BE2C (cell line): ENCODE results near the gene TDP2.

Experiments used
- DNase-seq: peaks from one replicate; pipeline ENCODE4 v3.0.0-alpha.2; 2020
- H3K27me3 ChIP-seq: fragments of 250-450 bp; sonication (Bioruptor Pico); 2 replicates; pipeline ENCODE4 v1.5.1; 2020; ENCODE audit warnings: mild to moderate bottlenecking
- H3K36me3 ChIP-seq: fragments of 250-450 bp; sonication (Bioruptor Pico); 2 replicates; pipeline ENCODE4 v1.5.1; 2020; ENCODE audit warnings: mild to moderate bottlenecking
- H3K4me1 ChIP-seq: fragments of 250-450 bp; sonication (Bioruptor Pico); 2 replicates; pipeline ENCODE4 v1.5.1; 2020
- H3K4me3 ChIP-seq: 2 replicates; pipeline ENCODE4 v1.5.1; 2011; ENCODE audit warnings: low read depth, low read length
- H3K9me3 ChIP-seq: fragments of 250-450 bp; sonication (Bioruptor Pico); 2 replicates; pipeline ENCODE4 v1.5.1; 2020
- TF ChIP-seq, protein P1 (sequence below): IDR thresholded peaks from 2 replicates; pipeline ENCODE4 v1.5.1; 2012; ENCODE audit warnings: mild to moderate bottlenecking, low read depth, low read length

Gene TDP2

DNA sequence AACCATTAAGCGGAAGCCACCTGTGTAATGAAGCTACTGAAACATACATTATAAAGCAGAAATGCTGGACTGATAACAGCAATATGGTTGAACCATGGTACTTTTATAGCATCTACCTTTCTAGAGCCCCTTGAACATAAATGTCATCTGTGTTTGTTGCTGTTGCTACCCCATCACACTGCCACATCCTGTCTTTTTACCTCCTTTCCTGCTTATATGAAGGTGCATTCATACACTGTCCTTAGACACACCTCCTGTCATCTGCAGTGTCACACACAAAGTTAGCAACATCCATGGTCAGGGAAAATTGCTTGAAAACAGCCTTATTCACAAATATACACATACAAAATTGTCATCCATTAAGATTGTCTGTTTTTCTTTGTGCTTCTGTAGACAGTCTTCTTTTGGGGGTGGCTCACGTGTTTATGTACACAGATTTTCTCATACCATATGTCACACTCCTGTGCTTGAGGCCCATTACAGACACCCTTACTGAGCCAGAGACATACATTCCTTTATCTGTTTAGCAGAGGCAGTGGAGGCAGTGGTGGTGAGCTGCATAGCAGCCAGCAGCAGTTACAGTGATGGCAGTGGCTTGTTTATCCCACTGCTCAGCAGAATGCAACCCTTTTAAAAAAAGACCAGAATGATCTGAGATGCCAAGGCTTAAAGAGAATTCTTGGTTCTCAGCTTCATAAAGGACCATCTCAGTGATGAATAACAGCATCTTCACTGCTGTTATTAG, 26.3 kb upstream of the TDP2 start:
- H3K4me3 ChIP-seq, result no peak overlapping the region
- TF ChIP-seq, protein P1, sequence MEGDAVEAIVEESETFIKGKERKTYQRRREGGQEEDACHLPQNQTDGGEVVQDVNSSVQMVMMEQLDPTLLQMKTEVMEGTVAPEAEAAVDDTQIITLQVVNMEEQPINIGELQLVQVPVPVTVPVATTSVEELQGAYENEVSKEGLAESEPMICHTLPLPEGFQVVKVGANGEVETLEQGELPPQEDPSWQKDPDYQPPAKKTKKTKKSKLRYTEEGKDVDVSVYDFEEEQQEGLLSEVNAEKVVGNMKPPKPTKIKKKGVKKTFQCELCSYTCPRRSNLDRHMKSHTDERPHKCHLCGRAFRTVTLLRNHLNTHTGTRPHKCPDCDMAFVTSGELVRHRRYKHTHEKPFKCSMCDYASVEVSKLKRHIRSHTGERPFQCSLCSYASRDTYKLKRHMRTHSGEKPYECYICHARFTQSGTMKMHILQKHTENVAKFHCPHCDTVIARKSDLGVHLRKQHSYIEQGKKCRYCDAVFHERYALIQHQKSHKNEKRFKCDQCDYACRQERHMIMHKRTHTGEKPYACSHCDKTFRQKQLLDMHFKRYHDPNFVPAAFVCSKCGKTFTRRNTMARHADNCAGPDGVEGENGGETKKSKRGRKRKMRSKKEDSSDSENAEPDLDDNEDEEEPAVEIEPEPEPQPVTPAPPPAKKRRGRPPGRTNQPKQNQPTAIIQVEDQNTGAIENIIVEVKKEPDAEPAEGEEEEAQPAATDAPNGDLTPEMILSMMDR, result no peak
- no peak for DNase-seq
- no peaks in the 10 kb centered on the region for H3K27me3 ChIP-seq
- H3K36me3 ChIP-seq, result no peaks in the 10 kb centered on the region
- H3K9me3 ChIP-seq, result no peaks in the 10 kb centered on the region
- no peaks in the 10 kb centered on the region for H3K4me1 ChIP-seq

DNA sequence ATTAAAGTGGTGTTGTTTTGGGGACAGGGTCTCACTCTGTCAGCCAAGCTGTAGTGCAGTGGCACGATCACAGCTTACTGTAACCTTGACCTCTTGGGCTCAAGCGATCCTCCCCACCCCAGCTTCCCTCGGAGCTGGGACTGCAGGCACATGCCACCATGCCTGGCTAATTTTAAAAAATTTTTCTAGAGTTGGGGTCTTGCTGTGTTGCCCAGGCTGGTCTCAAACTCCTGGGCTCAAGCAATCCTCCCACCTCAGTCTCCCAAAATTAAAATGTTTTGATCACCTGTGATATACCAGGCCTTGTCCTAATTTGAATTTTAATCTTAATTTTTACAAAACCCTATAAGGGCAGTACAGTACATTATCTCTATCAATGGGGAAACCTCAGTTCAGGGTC, 25.7 kb upstream of the TDP2 start:
- no peaks in the 10 kb centered on the region for H3K27me3 ChIP-seq
- TF ChIP-seq, protein P1, result no peak
- H3K9me3 ChIP-seq, result no peaks in the 10 kb centered on the region
- H3K36me3 ChIP-seq, result no peaks in the 10 kb centered on the region
- no peaks in the 10 kb centered on the region for H3K4me1 ChIP-seq
- DNase-seq, result no peak
- no peak overlapping the region for H3K4me3 ChIP-seq

DNA sequence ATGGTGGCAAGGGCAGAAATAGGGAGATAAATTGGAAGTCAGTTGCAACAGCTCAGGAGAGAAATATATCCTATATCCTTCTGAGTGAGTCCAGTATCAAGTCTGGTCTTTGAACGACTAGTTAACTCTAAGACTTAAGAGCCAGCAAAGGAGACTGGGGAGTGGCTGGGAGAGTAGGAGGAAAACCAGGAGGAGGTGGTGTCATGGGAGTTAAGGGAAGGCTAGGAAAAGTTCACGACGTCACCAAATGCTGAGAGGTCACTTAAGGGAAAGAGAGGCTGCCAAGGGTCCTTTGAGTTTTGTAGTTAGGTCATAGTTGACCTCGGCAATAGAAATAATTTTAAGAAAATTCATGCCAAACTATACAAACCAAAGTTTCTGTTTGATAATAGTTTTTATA, 25.3 kb upstream of the TDP2 start:
- no peaks in the 10 kb centered on the region for H3K36me3 ChIP-seq
- TF ChIP-seq, protein P1, result no peak
- no peaks in the 10 kb centered on the region for H3K4me1 ChIP-seq
- no peaks in the 10 kb centered on the region for H3K27me3 ChIP-seq
- no peaks in the 10 kb centered on the region for H3K9me3 ChIP-seq
- no peak for DNase-seq
- H3K4me3 ChIP-seq, result no peak overlapping the region

DNA sequence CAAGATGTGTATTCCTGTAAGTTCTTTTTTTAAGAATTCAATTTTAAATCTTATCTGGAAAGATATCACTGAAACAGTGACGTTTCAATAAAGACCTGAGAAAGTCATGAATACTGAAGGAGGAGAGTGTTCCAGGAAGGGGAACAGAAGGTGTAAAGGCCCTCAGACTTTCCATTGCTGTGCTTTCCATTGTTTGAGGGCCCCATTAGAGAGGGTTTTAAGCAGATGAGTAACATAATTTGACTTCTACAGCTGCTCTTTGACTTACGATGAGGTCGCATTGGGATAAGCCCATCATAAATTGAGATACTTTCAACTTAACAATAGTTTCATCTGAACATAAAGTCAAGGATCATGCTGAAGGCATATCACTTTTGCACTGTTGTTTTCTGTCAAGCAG, 24.9 kb upstream of the TDP2 start:
- no peaks in the 10 kb centered on the region for H3K27me3 ChIP-seq
- no peaks in the 10 kb centered on the region for H3K4me1 ChIP-seq
- H3K9me3 ChIP-seq, result no peaks in the 10 kb centered on the region
- TF ChIP-seq, protein P1, result no peak
- H3K36me3 ChIP-seq, result no peaks in the 10 kb centered on the region
- DNase-seq, result no peak
- H3K4me3 ChIP-seq, result no peak overlapping the region

DNA sequence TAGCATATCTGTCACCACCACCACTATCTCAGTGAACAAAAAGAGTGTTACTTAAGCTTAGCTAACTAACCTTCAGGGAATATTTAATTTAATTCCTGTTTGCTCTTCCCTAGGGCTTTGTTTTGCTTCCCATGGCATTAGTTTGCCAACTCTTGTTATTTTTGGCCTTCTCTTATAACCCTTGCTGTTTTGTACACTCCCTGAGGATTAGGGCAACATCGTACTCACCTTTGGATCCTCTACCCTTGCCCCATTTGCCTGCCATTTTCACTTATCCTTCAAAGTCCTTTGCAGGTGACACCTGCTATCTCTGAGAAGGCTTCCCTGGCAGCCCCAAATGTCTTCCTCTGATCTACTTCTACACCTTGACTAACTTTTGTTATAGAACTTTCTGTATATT, 23.9 kb upstream of the TDP2 start:
- Histone ChIP-seq H3K9me3 (no peaks in the 10 kb centered on the region), H3K36me3 (no peaks in the 10 kb centered on the region), H3K4me1 (no peaks in the 10 kb centered on the region), H3K4me3 (no peak overlapping the region), H3K27me3 (no peaks in the 10 kb centered on the region)
- DNase-seq, result no peak
- TF ChIP-seq, protein P1, result no peak

DNA sequence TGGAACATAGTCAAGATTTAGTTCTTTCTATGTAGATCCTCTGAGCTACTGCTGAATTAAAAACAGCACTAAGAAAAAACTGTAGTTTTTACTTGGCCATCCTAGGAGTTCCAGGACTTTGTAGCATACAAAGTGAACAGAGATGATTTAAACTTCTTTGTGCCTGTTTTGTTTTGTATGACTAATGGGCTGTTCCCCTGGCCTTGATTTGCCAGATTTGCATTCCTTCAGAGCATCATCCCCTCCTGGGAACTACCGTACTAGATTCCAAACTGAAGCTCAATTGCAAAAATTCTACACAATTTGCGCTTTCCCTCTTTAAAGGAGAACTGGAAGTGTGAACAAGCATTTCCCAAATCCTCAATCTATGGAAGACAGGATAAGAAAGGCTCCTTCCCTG, 23.3 kb upstream of the TDP2 start:
- H3K9me3 ChIP-seq, result no peaks in the 10 kb centered on the region
- no peak overlapping the region for H3K4me3 ChIP-seq
- TF ChIP-seq, protein P1, result no peak
- H3K36me3 ChIP-seq, result no peaks in the 10 kb centered on the region
- no peaks in the 10 kb centered on the region for H3K27me3 ChIP-seq
- DNase-seq, result no peak
- H3K4me1 ChIP-seq, result no peaks in the 10 kb centered on the region
